GM19455 (cell line): ENCODE results near the gene E2F1.
"Not testable (repeated sequence)": the region's sequence is repeated elsewhere in the genome, so short reads cannot be mapped to it uniquely, and the experiment has no call there.

Source experiments
- ATAC-seq: cut with Tn5 transposase; IDR thresholded peaks from one replicate; pipeline ENCODE4 v1.9.1; 2021; ENCODE audit not compliant: unreplicated experiment

E2F1 gene

DNA sequence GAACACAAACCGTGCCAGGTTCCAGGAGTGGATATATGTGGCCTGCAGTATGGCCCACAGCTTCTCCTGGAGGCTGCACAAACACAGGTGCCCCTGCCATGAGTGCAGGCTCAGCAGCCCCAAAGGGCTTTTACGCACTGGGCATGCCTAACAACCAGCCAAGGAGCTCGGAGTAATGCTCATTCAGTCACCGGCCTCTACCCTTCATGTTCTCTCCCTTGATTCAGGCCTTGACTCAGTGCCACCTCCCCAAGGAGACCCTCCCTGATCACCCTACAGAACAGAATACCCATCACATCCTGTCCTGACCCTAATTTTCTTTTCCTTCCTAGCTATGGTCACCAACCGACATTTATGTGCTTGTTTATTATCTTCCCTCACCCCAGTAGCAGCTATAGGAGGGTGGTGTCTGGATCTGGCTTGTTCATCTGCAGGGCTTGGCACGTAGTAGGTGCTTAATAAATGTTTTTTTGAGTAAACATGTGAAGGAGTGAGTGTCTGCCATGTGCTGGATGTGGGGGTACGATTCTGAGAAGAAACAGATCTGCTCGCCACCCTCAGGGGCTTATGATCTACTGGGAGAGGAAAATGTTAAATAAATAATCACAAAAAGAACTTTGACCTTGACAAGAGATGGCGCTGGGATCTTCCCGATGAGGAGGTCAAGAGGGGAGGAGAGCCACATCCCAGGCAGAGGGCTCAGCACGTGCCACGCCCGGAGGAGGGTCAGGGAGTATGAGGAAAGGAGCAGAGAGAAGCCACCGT, 24.7 kb upstream of the E2F1 start:
- no peak for ATAC-seq

GRCh38 chr20:33709905-33710541, 23.8 kb upstream of the E2F1 start:
- ATAC-seq: no peak

DNA sequence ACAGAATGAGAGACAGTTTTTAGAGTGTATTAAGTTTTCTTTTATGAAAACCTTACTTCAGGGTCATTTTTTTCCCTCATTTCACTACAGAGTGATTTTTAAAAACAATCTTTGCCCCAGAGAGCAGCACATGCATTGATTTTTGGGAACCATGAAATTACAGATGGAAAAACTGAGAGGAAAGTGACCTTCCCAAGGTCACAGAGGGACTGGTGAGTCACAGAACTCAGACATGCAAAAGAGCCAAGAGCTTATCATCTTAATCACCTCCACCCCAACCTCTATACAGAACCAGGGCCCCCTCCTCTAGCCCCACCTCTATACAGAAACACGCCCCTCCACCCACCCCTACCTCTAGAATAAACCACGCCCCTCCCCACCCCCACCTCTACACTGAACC, 23.2 kb upstream of the E2F1 start:
- no peak for ATAC-seq

DNA sequence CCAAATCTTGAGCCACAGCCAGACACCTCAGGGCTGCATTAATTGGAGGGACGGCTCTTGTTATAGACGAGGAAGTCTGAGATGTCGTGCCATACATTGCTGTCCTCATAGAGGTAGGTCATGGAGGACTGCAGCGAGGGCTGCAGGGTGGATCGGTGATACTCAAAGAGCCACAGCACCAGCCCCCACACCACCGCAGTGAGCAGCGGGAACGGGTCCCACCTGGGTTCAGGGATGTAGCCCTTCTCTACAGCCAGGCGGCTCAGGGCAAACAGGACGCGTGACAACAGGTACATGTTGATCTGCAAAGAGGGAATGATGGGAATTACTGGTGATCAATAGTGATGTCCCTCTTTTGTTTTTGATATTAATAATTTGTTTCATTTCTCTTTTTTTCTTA, 21.5 kb upstream of the E2F1 start:
- no peak for ATAC-seq

DNA sequence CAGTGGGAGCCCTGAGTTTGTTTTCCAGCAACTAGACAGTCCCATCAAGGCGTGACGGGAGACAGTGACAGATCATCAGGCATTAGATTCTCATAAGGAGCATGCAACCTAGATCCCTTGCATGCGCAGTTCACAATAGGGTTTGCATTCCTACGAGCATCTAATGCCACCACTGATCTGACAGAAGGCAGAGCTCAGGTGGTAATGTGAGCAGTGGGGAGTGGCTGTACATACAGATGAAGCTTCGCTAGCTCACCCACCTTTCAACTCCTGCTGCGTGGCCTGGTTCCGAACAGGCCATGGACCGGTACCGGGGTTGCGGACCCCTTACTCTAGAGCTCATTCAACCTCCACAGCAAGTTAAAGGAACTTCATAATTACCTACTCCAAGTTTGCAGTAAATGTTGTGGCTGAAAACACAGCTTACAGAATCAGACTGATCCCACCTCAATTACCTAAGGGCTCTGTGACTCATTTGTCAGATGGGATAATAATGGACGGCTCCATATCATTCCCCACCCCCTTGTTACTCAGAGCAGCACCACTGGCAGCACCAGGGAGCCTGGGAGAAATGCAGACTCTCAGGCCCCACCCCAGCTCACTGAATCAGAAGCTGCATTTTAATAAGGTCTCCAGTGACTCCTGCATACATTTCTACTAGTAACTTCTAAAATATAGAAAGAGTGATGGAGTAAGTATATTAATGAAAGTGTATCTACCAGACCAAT, 18.2 kb upstream of the E2F1 start:
- ATAC-seq: no peak

GRCh38 chr20:33703498-33704137, 17.4 kb upstream of the E2F1 start:
- no peak for ATAC-seq

DNA sequence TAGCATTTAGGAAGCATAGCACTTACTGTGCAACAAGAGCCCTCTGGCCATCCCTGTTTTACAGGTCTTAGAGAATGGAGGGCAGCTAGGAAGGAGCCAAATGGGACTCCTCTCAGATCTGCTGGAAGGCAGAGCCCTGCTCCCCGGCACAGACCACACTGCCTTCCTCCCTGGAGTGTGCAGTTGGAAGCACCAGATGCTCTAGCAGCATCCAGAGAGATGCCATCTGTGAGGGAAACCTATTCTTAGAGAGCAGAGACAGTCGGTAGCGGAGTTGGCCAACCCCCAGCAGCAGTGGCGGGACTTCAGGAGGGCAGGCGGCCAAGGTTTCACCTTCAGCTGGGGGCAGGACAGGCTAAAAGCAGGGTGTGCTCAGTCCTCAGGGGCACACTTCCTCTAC, 16.7 kb upstream of the E2F1 start:
- ATAC-seq: no peak

GRCh38 chr20:33701629-33702450, 15.7 kb upstream of the E2F1 start:
- ATAC-seq: no peak

DNA sequence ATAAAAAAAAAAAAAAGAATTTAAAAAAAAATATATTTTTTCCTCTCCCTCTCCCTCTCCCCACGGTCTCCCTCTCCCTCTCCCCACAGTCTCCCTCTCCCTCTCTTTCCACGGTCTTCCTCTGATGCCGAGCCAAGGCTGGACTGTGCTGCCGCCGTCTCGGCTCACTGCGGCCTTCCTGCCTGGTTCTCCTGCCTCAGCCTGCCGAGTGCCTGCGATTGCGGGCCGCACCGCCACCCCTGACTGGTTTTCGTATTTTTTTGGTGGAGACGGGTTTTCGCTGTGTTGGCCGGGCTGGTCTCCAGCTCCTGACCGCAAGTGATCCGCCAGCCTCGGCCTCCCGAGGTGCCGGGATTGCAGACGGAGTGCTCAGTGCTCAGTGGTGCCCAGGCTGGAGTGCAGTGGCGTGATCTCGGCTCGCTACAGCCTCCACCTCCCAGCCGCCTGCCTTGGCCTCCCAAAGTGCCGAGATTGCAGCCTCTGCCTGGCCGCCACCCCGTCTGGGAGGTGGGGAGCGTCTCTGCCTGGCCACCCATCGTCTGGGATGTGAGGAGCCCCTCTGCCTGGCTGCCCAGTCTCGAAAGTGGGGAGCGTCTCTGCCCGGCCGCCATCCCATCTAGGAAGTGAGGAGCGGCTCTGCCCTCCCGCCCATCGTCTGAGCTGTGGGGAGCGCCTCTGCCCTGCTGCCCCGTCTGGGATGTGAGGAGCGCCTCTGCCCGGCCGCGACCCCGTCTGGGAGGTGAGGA, 14.7 kb upstream of the E2F1 start:
- not testable (repeated sequence) for ATAC-seq

DNA sequence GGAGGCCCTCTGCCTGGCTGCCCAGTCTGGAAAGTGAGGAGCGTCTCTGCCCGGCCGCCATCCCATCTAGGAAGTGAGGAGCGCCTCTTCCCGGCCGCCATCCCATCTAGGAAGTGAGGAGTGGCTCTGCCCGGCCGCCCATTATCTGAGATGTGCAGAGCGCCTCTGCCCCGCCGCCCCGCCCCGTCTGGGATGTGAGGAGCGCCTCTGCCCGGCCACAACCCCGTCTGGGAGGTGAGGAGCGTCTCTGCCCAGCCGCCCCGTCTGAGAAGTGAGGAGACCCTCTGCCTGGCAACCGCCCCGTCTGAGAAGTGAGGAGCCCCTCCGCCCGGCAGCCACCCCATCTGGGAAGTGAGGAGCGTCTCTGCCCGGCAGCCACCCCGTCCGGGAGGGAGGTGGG, 12.8 kb upstream of the E2F1 start:
- not testable (repeated sequence) for ATAC-seq

DNA sequence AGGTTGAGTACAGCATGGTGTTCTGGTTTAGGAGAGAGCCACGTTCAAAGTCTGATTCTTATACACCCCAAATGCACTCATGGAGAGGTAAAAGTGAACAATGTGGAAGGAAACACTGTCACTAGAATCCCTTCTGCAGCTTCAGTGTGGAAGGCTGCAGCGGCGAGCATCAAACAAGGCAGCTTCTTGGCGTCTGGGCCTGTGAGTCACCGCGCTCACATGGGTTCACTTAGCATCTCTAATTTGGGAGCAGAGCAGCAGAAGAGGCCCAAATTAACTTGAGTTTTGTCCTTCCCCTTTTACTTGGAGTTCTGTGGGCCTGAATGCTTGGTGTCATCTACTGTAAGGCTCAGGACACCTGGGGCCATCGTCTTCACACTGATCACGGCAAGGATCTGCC, 10.9 kb upstream of the E2F1 start:
- no peak for ATAC-seq

DNA sequence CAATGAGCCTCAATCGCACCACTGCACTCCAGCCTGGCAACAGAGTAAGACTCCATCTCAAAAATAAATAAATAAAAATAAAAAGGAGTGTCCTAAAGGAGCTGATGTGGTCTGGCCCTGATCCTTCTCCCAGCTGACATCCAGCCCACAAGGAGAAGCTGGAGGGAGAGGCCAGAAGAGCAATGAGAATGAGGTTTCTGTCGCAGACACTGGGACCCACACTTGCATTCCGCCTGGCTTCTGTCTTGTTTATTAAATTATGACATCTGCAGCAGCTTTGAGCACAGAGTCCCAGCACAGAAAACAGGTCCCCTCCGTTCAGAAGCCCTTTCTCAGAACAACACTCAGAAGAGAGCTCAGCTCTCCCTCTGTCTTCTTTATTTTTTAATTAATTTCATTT, 10.3 kb upstream of the E2F1 start:
- no peak for ATAC-seq

GRCh38 chr20:33694639-33695012, 8.4 kb upstream of the E2F1 start:
- no peak for ATAC-seq

DNA sequence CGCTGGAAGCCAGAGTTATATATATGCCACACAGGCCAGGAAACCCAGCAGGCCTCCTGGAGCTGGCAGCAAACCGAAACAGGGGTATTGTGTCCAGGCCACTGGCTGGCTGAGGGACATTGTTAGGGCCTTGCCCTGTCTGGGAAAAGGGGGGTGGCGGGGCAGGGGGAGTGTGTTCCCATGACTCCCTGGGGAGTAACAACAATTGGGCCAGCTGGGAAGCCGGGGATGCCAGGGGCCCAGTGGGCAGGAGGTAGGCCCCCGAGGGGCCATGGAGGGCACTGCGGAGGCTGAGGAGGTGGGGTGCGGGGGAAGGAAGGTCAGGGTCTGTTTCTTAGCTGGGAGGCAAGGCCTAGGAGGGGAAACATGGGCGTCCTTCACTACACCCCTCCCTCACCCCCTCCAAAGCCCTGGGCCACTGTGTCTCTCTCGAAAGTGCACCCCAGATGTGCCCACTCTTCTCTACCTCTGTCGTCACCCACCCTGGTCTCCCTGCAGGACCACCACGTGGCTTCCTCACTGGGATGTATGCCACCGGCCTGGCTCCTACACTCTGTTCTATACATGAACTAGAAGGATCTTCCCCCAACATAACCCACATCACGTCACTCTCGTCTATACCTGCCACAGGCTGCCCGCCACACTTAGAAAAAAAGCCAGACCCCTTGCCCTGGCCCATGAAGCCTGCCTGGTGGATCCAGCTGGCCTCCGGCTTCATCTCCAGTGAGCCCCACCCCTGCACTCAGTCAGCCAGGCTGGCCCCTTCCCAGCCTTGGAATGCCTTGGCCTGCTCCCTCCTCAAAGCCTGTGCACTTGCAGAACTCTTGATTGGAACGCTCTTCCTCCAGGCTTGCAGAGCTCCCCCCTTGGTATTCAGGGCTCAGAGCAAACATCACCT, 7.8 kb upstream of the E2F1 start:
- ATAC-seq: no peak

GRCh38 chr20:33693289-33693688, 7.1 kb upstream of the E2F1 start:
- ATAC-seq: no peak

DNA sequence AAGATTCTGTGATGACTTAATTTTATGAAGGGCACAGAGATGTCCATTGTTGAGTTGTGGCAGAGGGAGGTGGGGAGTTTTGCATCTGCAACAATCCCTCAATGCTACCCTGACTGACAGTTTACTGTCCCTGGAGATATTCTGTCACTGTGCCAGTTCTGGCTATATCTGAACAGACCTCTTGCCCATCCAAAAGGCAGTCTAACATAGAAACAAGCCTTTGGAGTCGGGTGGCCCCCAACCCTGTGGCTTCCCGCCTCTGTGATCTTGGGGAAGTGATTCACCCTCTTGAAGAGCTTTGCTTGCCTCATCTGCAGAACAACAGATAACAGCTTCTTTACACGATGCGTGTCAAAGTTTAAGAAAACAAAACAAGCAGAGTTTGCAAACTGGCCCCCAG, 3.8 kb upstream of the E2F1 start:
- ATAC-seq: no peak

GRCh38 chr20:33689493-33689892, 3.3 kb upstream of the E2F1 start:
- no peak for ATAC-seq

DNA sequence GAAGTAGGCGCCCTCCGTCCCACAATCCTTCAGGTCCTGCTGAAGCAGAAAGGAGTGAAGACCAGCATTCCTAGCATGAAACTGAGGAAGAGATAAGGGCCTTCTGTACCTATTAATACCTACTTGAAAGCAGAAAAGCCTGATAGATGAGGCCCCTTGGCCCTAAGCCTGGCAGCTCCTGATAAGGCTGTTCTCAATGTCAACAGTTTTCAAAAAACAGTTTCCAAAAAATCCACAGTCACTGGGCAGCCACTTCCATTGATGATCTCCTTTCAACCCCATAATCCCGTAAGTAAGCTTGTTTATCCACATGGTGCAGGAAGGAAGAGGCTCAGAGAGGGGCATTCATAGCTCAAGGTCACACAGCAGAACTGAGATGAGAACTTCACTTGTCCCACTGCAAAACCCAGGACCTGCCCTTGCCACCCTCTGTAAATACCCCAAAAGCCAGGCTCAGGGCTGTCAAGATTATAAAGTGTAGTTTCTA, 2.8 kb upstream of the E2F1 start:
- no peak for ATAC-seq
